ENCODE results near the gene KCNAB2.

DNA sequence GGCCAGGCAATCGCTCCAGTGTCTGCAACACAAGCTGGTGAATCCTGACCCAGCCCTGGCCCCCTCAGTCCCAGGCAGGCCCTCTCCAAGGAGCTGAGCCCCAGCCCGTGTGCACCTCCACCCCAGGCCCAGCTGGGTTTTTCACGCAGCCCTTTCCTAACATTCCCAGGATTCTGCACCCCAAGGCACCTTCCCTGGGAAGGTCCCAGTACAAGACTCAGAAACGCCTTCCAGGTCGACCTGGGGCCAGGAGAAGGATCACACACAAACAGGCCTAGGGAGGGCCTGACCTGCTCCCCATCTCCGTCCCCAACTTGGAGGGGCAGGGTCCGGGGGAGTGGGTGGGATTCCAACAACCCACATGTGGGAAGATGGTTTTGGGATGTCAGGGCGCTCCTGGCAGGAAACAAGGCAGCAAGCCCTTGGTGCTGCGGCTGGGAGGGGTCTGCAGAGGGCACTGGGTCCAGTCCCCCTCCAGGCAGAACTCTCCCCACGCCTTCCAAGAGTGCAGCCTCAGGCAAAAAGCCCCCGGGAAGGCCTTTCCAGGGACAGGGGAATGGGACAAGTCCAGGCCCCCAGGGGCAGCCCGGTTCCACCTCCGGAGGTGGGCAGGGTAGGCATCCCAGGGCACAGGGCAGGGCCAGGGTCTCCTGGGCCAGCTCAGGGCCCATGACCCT, 58.3 kb downstream of the KCNAB2 start:
- TF ChIP-seq EZH2 (IDR thresholded peaks at IDR 0.05; ENCODE audit: insufficient read depth, poor library complexity, severe bottlenecking) (no peak), EZH2phosphoT487 (IDR thresholded peaks at IDR 0.05; ENCODE audit: insufficient read depth, low read depth) (no peak)

Data from GM23248 (cell line).